K562 (cell line): ENCODE data around the gene ENO2. TPM values are rescaled to one million over a fixed set of nuclear protein-coding genes. Genes with fewer than 3 reads are reported as not detected.

Experiments
- ADNP ChIP-seq: fragments of 200-800 bp; sonication (Bioruptor generic); IDR thresholded peaks from 2 replicates; pipeline ENCODE4 v1.6.1; 2016; ENCODE audit warnings: missing genetic modification characterization, missing compliant biosample characterization
- BDP1 ChIP-seq: IDR thresholded peaks from 3 replicates; pipeline ENCODE4 v1.6.1; 2011; ENCODE audit not compliant: insufficient read length, insufficient read depth
- CREM ChIP-seq: IDR thresholded peaks from 2 replicates; pipeline ENCODE4 v1.6.1; 2014; ENCODE audit warnings: antibody characterized with exemption, low read depth
- CTBP1 ChIP-seq: fragments of 450-650 bp; IDR thresholded peaks from 2 replicates; pipeline ENCODE4 v1.6.1; 2016; ENCODE audit warnings: borderline replicate concordance
- DNMT1 ChIP-seq: fragments of 450-650 bp; IDR thresholded peaks from 2 replicates; pipeline ENCODE4 v1.6.1; 2016; ENCODE audit warnings: antibody characterized with exemption, mild to moderate bottlenecking
- ETV5 ChIP-seq: sonication (generic); formaldehyde crosslinking; IDR thresholded peaks from 2 replicates; pipeline ENCODE4 v1.4.0; 2020; ENCODE audit warnings: low read depth, mild to moderate bottlenecking, missing genetic modification reagents
- GTF2F1 ChIP-seq: IDR thresholded peaks from 2 replicates; pipeline ENCODE4 v1.6.1; 2011; ENCODE audit warnings: low read depth, low read length, improper control_type of control experiment
- HLTF ChIP-seq: fragments of 450-650 bp; IDR thresholded peaks from 2 replicates; pipeline ENCODE4 v1.6.1; 2016
- KDM1A ChIP-seq, 2 experiments: fragments of 450-650 bp; IDR thresholded peaks; 2 replicates each; pipeline ENCODE4 v1.6.1; 2016; ENCODE audit warnings: mild to moderate bottlenecking in 2 of 2
- NFIX ChIP-seq: fragments of 250-450 bp; sonication (Bioruptor Pico); IDR thresholded peaks from 2 replicates; pipeline ENCODE4 v1.4.0; 2020; ENCODE audit warnings: low read depth, mild to moderate bottlenecking, moderate library complexity
- OTX1 ChIP-seq: fragments of 450-650 bp; formaldehyde crosslinking; IDR thresholded peaks from 2 replicates; pipeline ENCODE4 v1.4.0; 2022; ENCODE audit warnings: mild to moderate bottlenecking
- PRPF4 ChIP-seq: fragments of 200-400 bp; formaldehyde crosslinking; IDR thresholded peaks from one replicate; pipeline ENCODE4 v1.6.1; 2017; ENCODE audit warnings: low read length, low read depth, mild to moderate bottlenecking; ENCODE audit not compliant: insufficient read depth, poor library complexity, severe bottlenecking
- RUNX1 ChIP-seq: sonication (generic); IDR thresholded peaks from 2 replicates; pipeline ENCODE4 v1.6.1; 2016; ENCODE audit warnings: antibody characterized with exemption, low read depth
- SMAD1 ChIP-seq: fragments of 150-350 bp; IDR thresholded peaks from 2 replicates; pipeline ENCODE4 v1.6.1; 2014; ENCODE audit warnings: low read length, low read depth; ENCODE audit not compliant: partially characterized antibody
- SMAD4 ChIP-seq: fragments of 250-450 bp; sonication (Bioruptor Pico); conservative IDR thresholded peaks from 2 replicates; pipeline ENCODE4 v1.8.0; 2021; ENCODE audit warnings: inconsistent platforms, mild to moderate bottlenecking, moderate library complexity
- SPI1 ChIP-seq: IDR thresholded peaks from 2 replicates; pipeline ENCODE4 v1.6.1; 2011; ENCODE audit warnings: low read depth, low read length, control low read depth, borderline replicate concordance
- YY1 ChIP-seq, 3 experiments: IDR thresholded peaks; 2 replicates each; pipeline ENCODE4 v1.6.1; 2011; ENCODE audit warnings: low read length in 2 of 3, mild to moderate bottlenecking in 2 of 3, moderate library complexity in 2 of 3, borderline replicate concordance in 1 of 3, control low read depth in 1 of 3, low read depth in 1 of 3; ENCODE audit not compliant: insufficient read depth in 3 of 3, insufficient replicate concordance in 2 of 3, control insufficient read depth in 1 of 3, insufficient read length in 1 of 3; ENCODE audit errors: extremely low read depth in 1 of 3
- ZBTB34 ChIP-seq: fragments of 250-450 bp; sonication (Bioruptor Pico); IDR thresholded peaks from 2 replicates; pipeline ENCODE4 v1.8.0; 2021; ENCODE audit warnings: mild to moderate bottlenecking, moderate library complexity
- ZNF609 ChIP-seq: sonication (generic); formaldehyde crosslinking; IDR thresholded peaks from 2 replicates; pipeline ENCODE4 v1.8.1; 2023; ENCODE audit warnings: missing genetic modification reagents, mild to moderate bottlenecking, borderline replicate concordance
- ZNF707 ChIP-seq: fragments of 250-450 bp; sonication (Bioruptor Pico); conservative IDR thresholded peaks from 2 replicates; pipeline ENCODE4 v1.8.0; 2022; ENCODE audit warnings: inconsistent platforms, mild to moderate bottlenecking, moderate library complexity
- polyA plus RNA-seq, 8 experiments: library from polyadenylated mRNA; depleted of rRNA in 4 of 8; stranded (reverse) in 5 of 8; unstranded in 3 of 8; fragments of >200 nt; fragmentation: Nextera tagmentation in 2 of 8; fragmentation: Illumina TruSeq in 1 of 8; extraction: Ambion mirVana in 2 of 8; extraction: Trizol in 1 of 8; gene quantifications; 2 replicates each; pipeline versions ENCODE4 v1.2.1 to v1.2.3, GENCODE V29; 2011 to 2014; ENCODE audit warnings: inconsistent platforms in 1 of 8, missing spikeins in 1 of 8
- total RNA-seq, 7 experiments: library from RNA; depleted of rRNA in 6 of 7; stranded (reverse); fragments of >200 nt in 6 of 7; fragmentation: Illumina TruSeq in 2 of 7; extraction: Trizol in 2 of 7; gene quantifications; 2 replicates each; pipeline versions ENCODE4 v1.2.1 to v1.2.3, GENCODE V29; 2011 to 2021; ENCODE audit warnings: low replicate concordance in 1 of 7

ENO2 gene
- total and polyA plus RNA-seq, 9 of the 15 experiments (the other 6 are each of a cell fraction or from before 2014, with no cell fraction given): 10.9 to 43.3 (median 21.0) TPM

- no peak for TF ChIP-seq ZNF609 (CRISPR knock-in tag)
- peak; percentile 34; the same call in 1 of the 2 replicates for TF ChIP-seq ZBTB34
- 0 out of 2 replicates have a peak, but pooled peaks have one; percentile 5 for TF ChIP-seq SMAD4 (CRISPR knock-in tag)
- peak; percentile 49 to 90 (median 75) for TF ChIP-seq YY1 (IDR thresholded peaks at IDR 0.05; ENCODE audit: borderline replicate concordance in 1 of 3, control insufficient read depth in 1 of 3, extremely low read depth in 1 of 3, insufficient read depth in 3 of 3, insufficient read length in 1 of 3, insufficient replicate concordance in 2 of 3, low read depth in 1 of 3, low read length in 2 of 3)
- TF ChIP-seq ETV5 (CRISPR knock-in tag): no peak
- TF ChIP-seq KDM1A (IDR thresholded peaks at IDR 0.05): 0 out of 4 replicates have a peak, but pooled peaks of 1 of the 2 experiments have one; percentile 11
- TF ChIP-seq OTX1: peak; percentile 99
- no peak for TF ChIP-seq ZNF707 (CRISPR knock-in tag)
- 0 out of 2 replicates have a peak, but pooled peaks have one; percentile 18 for TF ChIP-seq DNMT1
- no peak for TF ChIP-seq PRPF4
- TF ChIP-seq ADNP (tag): no peak
- TF ChIP-seq HLTF: no peak
- TF ChIP-seq BDP1: no peak
- TF ChIP-seq CREM: peak; percentile 38; the same call in 1 of the 2 replicates
- TF ChIP-seq SMAD1: peak; percentile 99
- TF ChIP-seq CTBP1: no peak
- TF ChIP-seq RUNX1: peak; percentile 88; the same call in 1 of the 2 replicates
- TF ChIP-seq NFIX: no peak
- no peak for TF ChIP-seq SPI1
- peak; percentile 99 for TF ChIP-seq GTF2F1
Observed at GRCh38 chr12:6943722-6944380, 29.5 kb downstream of the ENO2 start, which contains the start of the genes C12orf57 and RNU7-1 (continued).
